Erythroblast (primary cell): Measurements from ENCODE around the gene MGRN1.

ENCODE experiments used
- GATA1 ChIP-seq: IDR thresholded peaks from 2 replicates; pipeline ENCODE4 v1.6.1; 2011; ENCODE audit warnings: low read depth, mild to moderate bottlenecking, control low read depth, low read length, moderate library complexity
- POLR2A ChIP-seq: IDR thresholded peaks from 2 replicates; pipeline ENCODE4 v1.6.1; 2011; ENCODE audit warnings: mild to moderate bottlenecking, low read length

- no peak for TF ChIP-seq GATA1
- no peak for TF ChIP-seq POLR2A
Observed at GRCh38 chr16:4679156-4679849, 54.7 kb downstream of the MGRN1 start.
